ENCODE data around the gene ECHDC3.
"Not testable (repeated sequence)": the region's sequence is repeated elsewhere in the genome, so short reads cannot be mapped to it uniquely, and the experiment has no call there.

Gene ECHDC3

DNA sequence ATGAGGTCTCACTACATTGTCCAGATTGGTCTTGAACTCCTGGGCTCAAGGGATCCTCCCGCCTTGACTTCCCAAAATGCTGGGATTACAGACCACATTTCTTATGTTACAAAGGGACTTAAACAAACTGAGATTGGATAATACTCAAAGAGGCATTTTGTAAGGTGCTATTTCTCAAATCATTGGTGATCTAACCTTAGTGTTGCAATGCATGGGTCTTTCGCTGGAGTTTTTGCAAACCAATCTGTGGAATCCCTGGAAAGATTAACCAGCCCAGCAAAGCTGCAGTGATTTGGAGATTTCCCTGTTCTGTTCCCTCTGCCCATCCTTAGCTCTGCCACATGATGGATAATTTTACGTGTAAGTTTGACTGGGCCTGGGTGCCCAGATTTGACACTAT is 20.4 kb upstream of the ECHDC3 start:
- no peaks in the 10 kb centered on the region for H3K4me1 ChIP-seq (ENCODE audit: control insufficient read depth, insufficient read depth, low read length)
- H3K9me3 ChIP-seq (ENCODE audit: control insufficient read depth, insufficient read depth, low read length) = no peaks in the 10 kb centered on the region
- H3K36me3 ChIP-seq (ENCODE audit: control insufficient read depth, insufficient read depth, low read length) = no peaks in the 10 kb centered on the region
- H3K4me3 ChIP-seq (ENCODE audit: low read depth, low read length) = no peak overlapping the region
- H3K9ac ChIP-seq (ENCODE audit: low read depth, low read length) = no peak overlapping the region
- H3K27me3 ChIP-seq (ENCODE audit: control insufficient read depth, insufficient read depth, low read length) = no peaks in the 10 kb centered on the region

DNA sequence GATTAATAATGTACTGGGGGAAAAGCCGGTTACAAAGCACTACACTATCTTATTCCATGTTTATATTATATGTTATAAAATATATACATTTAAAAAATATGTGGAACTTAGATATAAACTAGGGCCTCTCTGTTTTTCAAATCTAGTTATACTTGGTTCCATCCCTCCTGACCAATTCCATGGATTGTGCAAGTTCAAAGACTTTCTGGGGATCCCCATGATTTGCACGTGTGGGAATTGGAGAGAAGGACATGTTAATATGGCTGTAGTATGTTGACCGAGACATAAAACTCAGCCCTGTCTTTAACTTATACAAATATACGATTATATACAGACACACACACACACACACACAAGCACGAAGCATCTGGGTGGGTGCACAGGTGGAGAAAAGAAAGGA is 18.8 kb upstream of the ECHDC3 start:
- H3K4me3 ChIP-seq (ENCODE audit: low read depth, low read length) = no peak overlapping the region
- no peaks in the 10 kb centered on the region for H3K27me3 ChIP-seq (ENCODE audit: control insufficient read depth, insufficient read depth, low read length)
- no peaks in the 10 kb centered on the region for H3K36me3 ChIP-seq (ENCODE audit: control insufficient read depth, insufficient read depth, low read length)
- H3K9ac ChIP-seq (ENCODE audit: low read depth, low read length) = no peak overlapping the region
- no peaks in the 10 kb centered on the region for H3K4me1 ChIP-seq (ENCODE audit: control insufficient read depth, insufficient read depth, low read length)
- H3K9me3 ChIP-seq (ENCODE audit: control insufficient read depth, insufficient read depth, low read length) = no peaks in the 10 kb centered on the region

DNA sequence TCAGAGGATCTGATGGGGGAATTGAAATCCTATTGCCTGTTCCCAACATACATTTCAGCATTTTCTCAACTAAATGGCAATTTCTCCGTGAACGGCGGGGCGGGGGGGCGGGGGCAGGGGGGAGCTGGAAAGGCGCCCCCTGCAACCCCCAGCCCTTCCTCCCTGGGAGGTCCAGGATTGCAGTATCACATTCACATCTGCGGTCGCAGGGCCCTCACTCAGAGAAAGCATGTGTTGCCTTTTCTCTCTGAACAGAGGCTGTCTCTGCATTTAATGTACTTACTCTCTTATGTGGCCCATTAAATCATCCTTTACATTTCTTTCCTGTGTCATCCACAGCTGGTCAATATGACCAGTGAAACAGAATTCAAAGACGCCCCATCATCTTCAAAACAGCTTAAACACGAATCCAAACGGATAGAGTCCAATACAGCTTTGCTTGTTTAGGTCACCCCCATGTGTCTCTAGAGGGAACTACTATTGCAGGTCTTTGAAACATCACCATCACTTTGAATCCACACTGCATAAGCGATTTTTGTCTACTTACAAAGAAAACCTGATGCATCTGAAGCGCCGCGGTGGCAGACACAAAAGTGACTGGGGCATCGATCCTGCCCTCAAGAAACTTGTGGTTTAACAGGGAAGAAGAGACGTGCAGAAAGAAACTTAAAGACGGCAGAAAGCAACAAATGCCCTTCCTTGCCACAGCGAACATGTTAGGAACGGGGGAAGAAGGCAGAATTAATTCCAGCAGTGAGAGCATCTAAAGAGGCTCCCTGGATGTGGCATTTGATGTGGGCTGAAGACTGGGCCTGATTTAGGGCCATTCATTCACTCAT is 17.0 kb upstream of the ECHDC3 start:
- H3K9ac ChIP-seq (ENCODE audit: low read depth, low read length) = no peak overlapping the region
- H3K4me1 ChIP-seq (ENCODE audit: control insufficient read depth, insufficient read depth, low read length) = no peaks in the 10 kb centered on the region
- H3K36me3 ChIP-seq (ENCODE audit: control insufficient read depth, insufficient read depth, low read length) = no peaks in the 10 kb centered on the region
- H3K9me3 ChIP-seq (ENCODE audit: control insufficient read depth, insufficient read depth, low read length) = no peaks in the 10 kb centered on the region
- H3K4me3 ChIP-seq (ENCODE audit: low read depth, low read length) = no peak overlapping the region
- no peaks in the 10 kb centered on the region for H3K27me3 ChIP-seq (ENCODE audit: control insufficient read depth, insufficient read depth, low read length)

DNA sequence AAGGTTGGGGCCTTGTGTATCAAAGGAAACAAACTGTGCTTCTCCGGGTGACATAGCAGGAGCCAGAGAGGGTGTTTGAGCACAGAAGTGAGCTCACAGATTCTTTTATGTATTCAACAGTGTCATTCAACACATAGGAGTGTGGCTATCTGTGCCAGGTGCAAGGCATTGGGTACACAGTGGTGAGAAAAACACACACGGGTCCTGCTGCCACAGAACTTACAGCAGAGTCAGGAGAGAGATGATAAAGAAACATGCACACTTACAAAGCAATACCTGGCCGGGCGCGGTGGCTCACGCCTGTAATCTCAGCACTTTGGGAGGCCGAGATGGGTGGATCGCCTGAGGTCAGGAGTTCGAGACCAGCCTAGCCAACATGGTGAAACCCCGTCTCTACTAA is 16.3 kb upstream of the ECHDC3 start:
- Histone ChIP-seq H3K9ac (ENCODE audit: low read depth, low read length) (no peak overlapping the region), H3K27me3 (ENCODE audit: control insufficient read depth, insufficient read depth, low read length) (no peaks in the 10 kb centered on the region), H3K4me1 (ENCODE audit: control insufficient read depth, insufficient read depth, low read length) (no peaks in the 10 kb centered on the region), H3K36me3 (ENCODE audit: control insufficient read depth, insufficient read depth, low read length) (no peaks in the 10 kb centered on the region), H3K4me3 (ENCODE audit: low read depth, low read length) (no peak overlapping the region), H3K9me3 (ENCODE audit: control insufficient read depth, insufficient read depth, low read length) (peaks cover 3% of the 10 kb centered on the region)

DNA sequence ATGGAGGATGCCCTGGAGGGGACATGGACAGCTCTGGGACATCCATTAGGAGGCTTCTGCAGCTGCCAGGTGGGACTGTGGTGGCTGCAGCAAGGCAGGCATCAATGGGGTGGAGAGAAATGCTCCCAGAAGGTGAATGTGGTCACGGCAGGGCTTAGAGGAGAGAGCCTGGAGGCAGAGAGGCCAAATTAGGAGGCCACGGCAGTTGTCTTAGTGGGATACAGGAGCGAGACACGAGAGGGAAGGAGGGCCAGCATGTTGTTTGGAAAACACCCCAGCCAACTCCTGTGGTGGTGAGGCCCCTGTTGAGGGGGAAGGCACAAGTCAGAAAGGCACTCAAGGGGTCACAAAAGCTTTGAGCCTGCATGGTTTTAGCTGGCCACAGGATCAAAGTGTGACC is 14.6 kb upstream of the ECHDC3 start:
- H3K9ac ChIP-seq (ENCODE audit: low read depth, low read length) = no peak overlapping the region
- no peaks in the 10 kb centered on the region for H3K36me3 ChIP-seq (ENCODE audit: control insufficient read depth, insufficient read depth, low read length)
- no peaks in the 10 kb centered on the region for H3K27me3 ChIP-seq (ENCODE audit: control insufficient read depth, insufficient read depth, low read length)
- no peaks in the 10 kb centered on the region for H3K4me1 ChIP-seq (ENCODE audit: control insufficient read depth, insufficient read depth, low read length)
- peaks cover 3% of the 10 kb centered on the region for H3K9me3 ChIP-seq (ENCODE audit: control insufficient read depth, insufficient read depth, low read length)
- no peak overlapping the region for H3K4me3 ChIP-seq (ENCODE audit: low read depth, low read length)

DNA sequence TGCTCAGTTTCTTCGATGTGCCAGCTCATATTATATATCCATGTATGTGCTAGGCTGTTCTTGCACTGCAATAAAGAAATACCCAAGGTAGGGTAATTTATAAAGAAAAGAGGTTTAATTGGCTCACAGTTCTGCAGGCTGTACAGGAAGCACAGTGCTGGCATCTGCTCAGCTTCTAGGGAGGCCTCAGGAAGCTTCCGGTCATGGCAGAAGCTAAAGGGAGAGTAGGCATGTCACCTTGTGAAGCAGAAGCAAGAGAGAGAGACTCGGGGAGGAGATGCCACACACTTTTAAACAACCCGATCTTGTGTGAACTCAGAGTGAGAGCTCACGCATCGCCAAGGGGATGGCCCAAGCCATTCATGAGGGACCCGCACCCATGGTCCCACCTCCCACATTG is 13.8 kb upstream of the ECHDC3 start:
- peaks cover 3% of the 10 kb centered on the region for H3K9me3 ChIP-seq (ENCODE audit: control insufficient read depth, insufficient read depth, low read length)
- no peak overlapping the region for H3K9ac ChIP-seq (ENCODE audit: low read depth, low read length)
- no peaks in the 10 kb centered on the region for H3K27me3 ChIP-seq (ENCODE audit: control insufficient read depth, insufficient read depth, low read length)
- H3K4me3 ChIP-seq (ENCODE audit: low read depth, low read length) = no peak overlapping the region
- no peaks in the 10 kb centered on the region for H3K36me3 ChIP-seq (ENCODE audit: control insufficient read depth, insufficient read depth, low read length)
- no peaks in the 10 kb centered on the region for H3K4me1 ChIP-seq (ENCODE audit: control insufficient read depth, insufficient read depth, low read length)

DNA sequence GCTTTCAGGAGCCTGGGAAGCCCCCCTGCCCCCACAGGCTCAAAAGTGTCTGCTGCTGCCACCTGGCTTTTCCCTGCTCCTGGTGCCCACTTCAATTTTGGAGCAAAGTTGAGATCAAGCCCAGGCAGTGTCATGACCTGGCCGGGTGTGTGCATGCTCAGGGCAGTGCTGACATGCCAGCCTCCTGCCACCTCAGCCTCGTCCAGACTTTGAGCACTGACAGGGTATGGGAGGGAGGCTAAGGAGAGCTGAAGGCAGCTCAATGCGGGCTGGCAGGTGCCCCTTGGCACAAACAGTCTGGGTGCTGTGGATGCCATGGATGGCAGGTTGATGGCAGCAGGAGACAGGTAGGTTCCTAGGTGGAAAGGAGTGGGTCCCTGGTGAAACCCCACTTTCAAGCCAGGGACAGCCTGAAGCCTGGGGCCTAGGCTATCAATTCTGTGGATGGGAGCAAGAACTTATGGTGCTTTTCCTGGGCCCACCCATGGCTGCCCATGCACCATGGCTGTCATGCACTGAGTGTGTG is 12.3 kb upstream of the ECHDC3 start:
- Histone ChIP-seq H3K27me3 (ENCODE audit: control insufficient read depth, insufficient read depth, low read length) (no peaks in the 10 kb centered on the region), H3K36me3 (ENCODE audit: control insufficient read depth, insufficient read depth, low read length) (no peaks in the 10 kb centered on the region), H3K4me3 (ENCODE audit: low read depth, low read length) (no peak overlapping the region), H3K9me3 (ENCODE audit: control insufficient read depth, insufficient read depth, low read length) (peaks cover 3% of the 10 kb centered on the region), H3K9ac (ENCODE audit: low read depth, low read length) (no peak overlapping the region), H3K4me1 (ENCODE audit: control insufficient read depth, insufficient read depth, low read length) (no peaks in the 10 kb centered on the region)

DNA sequence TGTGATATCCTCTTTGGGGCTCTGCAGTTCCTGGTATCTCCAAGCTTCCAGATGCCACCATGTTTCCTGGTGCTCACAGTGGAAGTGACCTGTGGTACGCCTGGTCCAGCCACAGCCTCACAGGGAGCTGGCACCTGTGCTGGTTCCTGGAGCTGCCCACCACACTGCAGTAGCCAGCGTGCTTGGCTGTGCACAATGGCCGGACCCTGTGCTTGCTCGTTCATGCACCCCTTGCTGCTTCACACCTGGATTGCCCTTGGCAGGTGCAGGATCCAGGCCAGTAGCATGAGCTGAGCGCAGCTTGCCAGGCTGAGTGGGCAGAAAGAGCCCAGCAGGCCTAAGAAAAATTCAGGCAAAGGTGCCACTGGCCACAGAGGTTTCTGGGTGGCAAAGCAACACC is 11.4 kb upstream of the ECHDC3 start:
- Histone ChIP-seq H3K4me1 (ENCODE audit: control insufficient read depth, insufficient read depth, low read length) (no peaks in the 10 kb centered on the region), H3K9ac (ENCODE audit: low read depth, low read length) (no peak overlapping the region), H3K4me3 (ENCODE audit: low read depth, low read length) (no peak overlapping the region), H3K27me3 (ENCODE audit: control insufficient read depth, insufficient read depth, low read length) (no peaks in the 10 kb centered on the region), H3K36me3 (ENCODE audit: control insufficient read depth, insufficient read depth, low read length) (no peaks in the 10 kb centered on the region), H3K9me3 (ENCODE audit: control insufficient read depth, insufficient read depth, low read length) (peaks cover 3% of the 10 kb centered on the region)

DNA sequence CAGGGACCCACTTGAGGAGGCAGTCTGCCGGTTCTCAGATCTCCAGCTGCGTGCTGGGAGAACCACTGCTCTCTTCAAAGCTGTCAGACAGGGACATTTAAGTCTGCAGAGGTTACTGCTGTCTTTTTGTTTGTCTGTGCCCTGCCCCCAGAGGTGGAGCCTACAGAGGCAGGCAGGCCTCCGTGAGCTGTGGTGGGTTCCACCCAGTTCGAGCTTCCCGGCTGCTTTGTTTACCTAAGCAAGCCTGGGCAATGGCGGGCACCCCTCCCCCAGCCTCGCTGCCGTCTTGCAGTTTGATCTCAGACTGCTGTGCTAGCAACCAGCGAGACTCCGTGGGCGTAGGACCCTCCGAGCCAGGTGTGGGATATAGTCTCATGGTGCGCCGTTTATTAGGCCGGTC is 5.4 kb upstream of the ECHDC3 start:
- H3K27me3 ChIP-seq (ENCODE audit: control insufficient read depth, insufficient read depth, low read length); H3K36me3 ChIP-seq (ENCODE audit: control insufficient read depth, insufficient read depth, low read length); H3K9ac ChIP-seq (ENCODE audit: low read depth, low read length); H3K4me1 ChIP-seq (ENCODE audit: control insufficient read depth, insufficient read depth, low read length); H3K4me3 ChIP-seq (ENCODE audit: low read depth, low read length); H3K9me3 ChIP-seq (ENCODE audit: control insufficient read depth, insufficient read depth, low read length): not testable (repeated sequence)

DNA sequence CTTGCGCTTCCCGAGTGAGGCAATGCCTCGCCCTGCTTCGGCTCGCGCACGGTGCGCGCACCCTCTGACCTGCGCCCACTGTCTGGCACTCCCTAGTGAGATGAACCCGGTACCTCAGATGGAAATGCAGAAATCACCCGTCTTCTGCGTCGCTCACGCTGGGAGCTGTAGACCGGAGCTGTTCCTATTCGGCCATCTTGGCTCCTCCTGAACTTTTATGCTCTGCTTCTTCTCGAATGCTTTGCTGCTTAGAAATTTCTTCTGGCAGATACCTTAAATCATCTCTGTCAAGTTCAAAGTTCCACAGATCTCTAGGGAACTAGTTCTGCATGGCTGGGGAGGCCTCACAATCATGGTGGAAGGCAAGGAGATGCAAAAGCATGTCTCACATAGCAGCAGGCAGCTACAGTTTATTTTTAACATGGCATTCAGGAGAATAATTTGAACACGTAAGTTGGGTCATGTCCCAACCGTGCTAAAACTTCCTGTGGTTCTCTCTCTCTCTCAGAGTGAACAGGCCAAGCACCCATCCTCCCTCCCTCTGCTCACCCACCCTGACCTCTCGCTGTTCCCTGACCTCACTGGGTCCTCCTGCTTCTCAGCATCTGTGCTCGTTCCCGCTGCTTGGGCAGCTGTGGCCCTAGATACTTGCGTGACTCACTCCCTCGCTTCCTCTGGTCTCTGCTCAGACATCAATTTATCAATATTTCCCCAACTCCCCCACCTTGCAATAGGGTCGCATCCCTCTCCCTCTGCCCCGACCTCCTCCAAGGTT is 4.7 kb upstream of the ECHDC3 start:
- H3K4me3 ChIP-seq (ENCODE audit: low read depth, low read length) = peak overlapping the region; percentile 30
- H3K27me3 ChIP-seq (ENCODE audit: control insufficient read depth, insufficient read depth, low read length); H3K9ac ChIP-seq (ENCODE audit: low read depth, low read length); H3K36me3 ChIP-seq (ENCODE audit: control insufficient read depth, insufficient read depth, low read length); H3K4me1 ChIP-seq (ENCODE audit: control insufficient read depth, insufficient read depth, low read length); H3K9me3 ChIP-seq (ENCODE audit: control insufficient read depth, insufficient read depth, low read length): not testable (repeated sequence)

DNA sequence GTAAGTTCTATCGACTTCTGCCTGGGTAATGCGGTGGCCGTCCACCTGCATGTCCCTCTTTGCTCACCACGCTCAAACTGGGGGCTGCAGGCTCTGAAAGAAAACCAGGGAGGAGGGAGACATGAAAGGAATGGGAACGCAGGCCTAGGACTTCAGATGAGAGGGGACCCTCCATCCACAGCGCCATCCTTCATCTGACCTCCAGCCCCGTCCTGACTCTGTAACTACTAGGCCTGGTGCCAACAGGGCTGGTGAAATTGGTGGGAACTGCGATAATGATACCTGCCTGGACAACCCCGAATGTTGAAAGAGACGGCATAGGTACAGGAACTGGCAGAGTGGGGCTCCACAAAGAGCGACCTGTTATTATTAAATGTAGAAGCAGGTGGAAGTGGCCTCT is 1.3 kb upstream of the ECHDC3 start:
- no peaks in the 10 kb centered on the region for H3K9me3 ChIP-seq (ENCODE audit: control insufficient read depth, insufficient read depth, low read length)
- H3K9ac ChIP-seq (ENCODE audit: low read depth, low read length) = no peak overlapping the region
- no peaks in the 10 kb centered on the region for H3K27me3 ChIP-seq (ENCODE audit: control insufficient read depth, insufficient read depth, low read length)
- no peaks in the 10 kb centered on the region for H3K36me3 ChIP-seq (ENCODE audit: control insufficient read depth, insufficient read depth, low read length)
- H3K4me1 ChIP-seq (ENCODE audit: control insufficient read depth, insufficient read depth, low read length) = peaks cover 5% of the 10 kb centered on the region
- H3K4me3 ChIP-seq (ENCODE audit: low read depth, low read length) = no peak overlapping the region

DNA sequence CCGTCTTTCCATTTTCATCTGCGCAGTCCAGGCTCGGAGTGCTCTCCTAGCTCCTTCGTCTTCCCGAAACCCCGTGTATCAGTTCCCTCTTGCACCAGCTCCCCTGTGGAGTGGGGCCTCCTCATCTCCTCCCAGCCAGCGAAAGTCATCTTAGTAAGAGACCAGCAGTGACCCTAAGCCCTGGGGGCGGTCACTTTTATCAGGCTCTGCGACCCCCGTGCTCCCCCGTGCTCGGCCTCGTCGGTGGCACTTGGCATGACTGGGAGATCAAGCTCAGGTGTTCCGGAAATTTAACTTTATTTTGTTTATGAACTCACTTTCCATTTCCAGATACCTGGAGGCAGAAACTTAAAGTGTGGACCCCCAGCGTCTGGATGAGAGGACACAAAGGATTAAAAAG is 574 bp upstream of the ECHDC3 start:
- Histone ChIP-seq H3K4me1 (ENCODE audit: control insufficient read depth, insufficient read depth, low read length) (peaks cover 5% of the 10 kb centered on the region), H3K27me3 (ENCODE audit: control insufficient read depth, insufficient read depth, low read length) (no peaks in the 10 kb centered on the region), H3K9me3 (ENCODE audit: control insufficient read depth, insufficient read depth, low read length) (no peaks in the 10 kb centered on the region), H3K36me3 (ENCODE audit: control insufficient read depth, insufficient read depth, low read length) (no peaks in the 10 kb centered on the region), H3K4me3 (ENCODE audit: low read depth, low read length) (peak overlapping the region; percentile 43), H3K9ac (ENCODE audit: low read depth, low read length) (no peak overlapping the region)
